Transverse colon (tissue), 4 donors: ENCODE data around the gene AGO4. TPM values are rescaled to one million over a fixed set of nuclear protein-coding genes. Genes with fewer than 3 reads are reported as not detected.
A peak's percentile ranks its signal among the peaks of the same experiment; 100 is the strongest.
"Not testable (repeated sequence)": the region's sequence is repeated elsewhere in the genome, so short reads cannot be mapped to it uniquely, and the experiment has no call there.

Experiments used
- DNase-seq: peaks from one replicate; pipeline ENCODE4 v3.0.0-alpha.2; 2019
- H3K27ac ChIP-seq, 4 donors: fragments of 200-600 bp; sonication (generic); 2 replicates each; pipeline ENCODE4 v1.5.1; 2016 to 2018; ENCODE audit warnings: inconsistent platforms in 4 of 4
- H3K27me3 ChIP-seq: fragments of 200-600 bp; sonication (generic); 2 replicates; pipeline ENCODE4 v1.5.1; 2017; ENCODE audit warnings: inconsistent platforms
- H3K36me3 ChIP-seq, 4 donors: fragments of 200-600 bp; sonication (generic); 2 replicates each; pipeline ENCODE4 v1.5.1; 2017 to 2019; ENCODE audit warnings: inconsistent platforms in 4 of 4
- H3K4me1 ChIP-seq, 4 donors: fragments of 200-600 bp; sonication (generic); 2 replicates each; pipeline ENCODE4 v1.5.1; 2017 to 2020; ENCODE audit warnings: inconsistent platforms in 4 of 4
- H3K4me3 ChIP-seq, 4 donors: fragments of 200-600 bp; sonication (generic); 1 replicate in 1 of 4; 2 replicates in 3 of 4; pipeline versions ENCODE4 v1.5.1 to v1.6.1; 2017 to 2019; ENCODE audit warnings: inconsistent platforms in 4 of 4
- H3K9me3 ChIP-seq, 2 donors: fragments of 200-600 bp; sonication (generic); 2 replicates each; pipeline ENCODE4 v1.5.1; 2017 to 2019; ENCODE audit warnings: inconsistent platforms in 2 of 2
- CTCF ChIP-seq, 5 experiments: fragments of 200-600 bp in 3 of 5; fragments of 450-650 bp in 2 of 5; sonication (generic) in 3 of 5; IDR thresholded peaks; 1 replicate in 2 of 5; 2 replicates in 3 of 5; pipeline ENCODE4 v1.5.1; 2016 to 2017; ENCODE audit warnings: antibody characterized with exemption in 5 of 5, inconsistent platforms in 3 of 5, mild to moderate bottlenecking in 2 of 5, moderate library complexity in 1 of 5
- EP300 ChIP-seq: sonication (generic); formaldehyde crosslinking; IDR thresholded peaks from one replicate; pipeline ENCODE4 v1.6.1; 2017; ENCODE audit warnings: antibody characterized with exemption, low read depth
- POLR2A ChIP-seq: fragments of 450-650 bp; IDR thresholded peaks from one replicate; pipeline ENCODE4 v1.6.1; 2016; ENCODE audit warnings: antibody characterized with exemption, mild to moderate bottlenecking, moderate library complexity
- POLR2AphosphoS5 ChIP-seq, 3 donors: sonication (generic); formaldehyde crosslinking; IDR thresholded peaks; one replicate each; pipeline ENCODE4 v1.6.1; 2016; ENCODE audit warnings: antibody characterized with exemption in 3 of 3
- WGBS, 2 donors: methylation state at CpG; one replicate each; pipeline ENCODE4 v1.1.5; 2018; ENCODE audit warnings: low coverage in 1 of 2; 5-methylcytosine and 5-hydroxymethylcytosine counted together
- in situ Hi-C, 4 donors: fragments of 200-750 bp; cut with MboI; loops; one replicate each; pipeline versions ENCODE4 v1.15.0 to v1.15.1; 2017; ENCODE audit warnings: low sequenced_read_pairs in 3 of 4, low pct_ligation_motif_present in 1 of 4, low pct_unique_long_range_greater_than_20kb in 1 of 4
- intact Hi-C: fragments of 100-400 bp; cut with DNase I; formaldehyde crosslinking; loops from one replicate; pipeline ENCODE4 v1.15.1; 2023; ENCODE audit warnings: low total_unique reads
- total RNA-seq, 4 donors: library from RNA; depleted of rRNA; stranded (reverse); fragments of >200 nt; gene quantifications; one replicate each; pipeline ENCODE4 v1.1.0, GENCODE V29; 2016

Gene AGO4
- total RNA-seq, 4 donors from 2014 or later, result 6.4 to 21.3 (median 16.8) TPM

DNA sequence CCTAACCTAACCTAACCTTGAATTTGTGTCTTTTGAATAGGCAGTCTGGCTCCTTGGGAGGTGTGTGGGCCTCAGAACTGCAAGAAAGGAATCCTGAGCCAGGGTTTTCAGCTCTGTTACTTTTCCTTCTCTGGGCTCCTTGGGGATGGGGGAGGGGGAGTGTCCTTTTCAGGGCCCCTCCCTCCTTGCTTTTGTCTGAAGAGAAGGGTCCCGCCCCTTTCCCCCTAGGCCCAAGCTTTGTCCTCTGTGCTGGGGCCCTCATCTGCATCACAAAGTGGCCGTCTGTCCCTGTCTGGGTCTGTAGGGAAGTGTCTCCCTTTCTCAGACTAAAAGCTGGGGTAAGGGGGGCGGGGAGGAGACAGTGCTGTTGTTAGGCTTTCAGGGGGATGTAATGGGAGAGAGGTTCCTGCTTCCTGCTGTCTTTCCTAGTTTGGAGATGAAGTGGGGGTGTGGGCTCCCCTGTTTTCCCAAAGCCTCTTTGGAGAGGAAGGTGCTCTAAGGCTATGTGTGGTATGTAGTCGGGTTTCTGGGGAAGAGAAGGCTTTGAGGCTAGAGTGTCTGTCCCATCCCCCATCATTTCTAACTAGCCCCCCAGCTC lies 78.2 kb downstream of the AGO4 start:
- intact Hi-C loops, result no loop called here
- in situ Hi-C loops, result no loop called here

GRCh38 chr1:35886577-35887431 lies 79.0 kb downstream of the AGO4 start:
- WGBS, 2 donors, result 22% methylated on average over 3 of the region's 3 CpGs; no CpG with 5 or more reads in 1 of the 2 donors
- H3K27me3 ChIP-seq, result no peaks in the 10 kb centered on the region
- peaks cover 15 to 47% (median 29%) of the 10 kb centered on the region in 4 donors for H3K4me1 ChIP-seq
- TF ChIP-seq POLR2A, result no peak
- TF ChIP-seq POLR2AphosphoS5 (IDR thresholded peaks at IDR 0.05), result no peak
- TF ChIP-seq EP300, result no peak
- no peak for DNase-seq
- peak overlapping the region; percentile 15 to 51 (median 24) for H3K27ac ChIP-seq
- peaks cover 0 to 20% (median 8%) of the 10 kb centered on the region in 4 donors for H3K36me3 ChIP-seq
- in situ Hi-C loops, result no loop called here
- no peak overlapping the region for H3K4me3 ChIP-seq
- intact Hi-C loops, result no loop called here
- no peaks in the 10 kb centered on the region for H3K9me3 ChIP-seq

More for the DNA sequence above, 78.2 kb downstream of the AGO4 start:
- Histone ChIP-seq H3K36me3 (peaks cover 0 to 20% (median 6%) of the 10 kb centered on the region in 4 donors), H3K27me3 (no peaks in the 10 kb centered on the region), H3K4me1 (peaks cover 15 to 47% (median 29%) of the 10 kb centered on the region in 4 donors), H3K4me3 (no peak overlapping the region), H3K27ac (peak overlapping the region in 3 of 4 donors; percentile 17 to 51 (median 24)), H3K9me3 (no peaks in the 10 kb centered on the region)
- TF ChIP-seq POLR2AphosphoS5 (IDR thresholded peaks at IDR 0.05), result no peak
- no peak for TF ChIP-seq EP300
- TF ChIP-seq POLR2A, result no peak
- no peak for TF ChIP-seq CTCF (IDR thresholded peaks at IDR 0.05)
- WGBS, 2 donors, result 58 to 100% methylated on average over 1 to 4 of the region's 4 CpGs
- DNase-seq, result no peak

DNA sequence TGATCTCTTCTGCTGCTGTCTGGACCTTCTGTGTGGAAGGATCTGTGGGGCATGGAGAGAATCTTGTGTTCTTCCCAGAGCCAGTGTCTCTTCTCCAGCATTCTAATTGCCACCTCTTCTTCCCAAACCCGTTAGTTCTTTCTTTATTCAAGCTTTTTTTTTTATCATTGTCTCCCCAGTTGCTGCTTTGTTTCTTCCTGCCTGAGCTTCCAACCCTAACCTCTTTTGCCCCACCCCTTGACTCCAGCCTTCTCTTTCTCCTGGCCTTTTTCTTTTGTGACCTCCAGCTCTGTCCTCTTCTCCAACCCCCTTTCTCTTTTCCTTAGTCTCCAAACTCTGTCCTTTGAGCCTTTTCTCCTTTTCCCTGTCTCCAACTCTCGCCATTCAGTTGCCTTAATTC lies 79.7 kb downstream of the AGO4 start:
- no peaks in the 10 kb centered on the region for H3K9me3 ChIP-seq
- H3K27ac ChIP-seq, result peak overlapping the region in 3 of 4 donors; percentile 15 to 51 (median 30)
- H3K4me3 ChIP-seq, result no peak overlapping the region
- peaks cover 0 to 20% (median 9%) of the 10 kb centered on the region in 4 donors for H3K36me3 ChIP-seq
- peaks cover 15 to 47% (median 29%) of the 10 kb centered on the region in 4 donors for H3K4me1 ChIP-seq
- TF ChIP-seq POLR2A (no peak), POLR2AphosphoS5 (IDR thresholded peaks at IDR 0.05) (no peak), EP300 (no peak), CTCF (IDR thresholded peaks at IDR 0.05) (no peak)
- in situ Hi-C loops, result no loop called here
- no peak for DNase-seq
- intact Hi-C loops, result no loop called here
- 68 to 69% methylated on average over 2 of the region's 2 CpGs for WGBS, 2 donors
- H3K27me3 ChIP-seq, result no peaks in the 10 kb centered on the region

- WGBS, 2 donors, result 61 to 86% methylated on average over 1 to 11 of the region's 11 CpGs
- peak; percentile 13 for DNase-seq
- intact Hi-C loops, result no loop called here
Observed at GRCh38 chr1:35888255-35888654, 80.4 kb downstream of the AGO4 start.

GRCh38 chr1:35888981-35889380 lies 81.2 kb downstream of the AGO4 start:
- H3K27ac ChIP-seq, H3K4me3 ChIP-seq, H3K27me3 ChIP-seq, intact Hi-C loops, DNase-seq, H3K9me3 ChIP-seq, in situ Hi-C loops: not testable (repeated sequence)
- H3K36me3 ChIP-seq, result peaks cover 0 to 29% (median 14%) of the 10 kb centered on the region in 4 donors
- peaks cover 15 to 42% (median 26%) of the 10 kb centered on the region in 4 donors for H3K4me1 ChIP-seq
- WGBS, 2 donors, result 38 to 82% methylated on average over 1 to 3 of the region's 3 CpGs

More at GRCh38 chr1:35888255-35888654, 80.4 kb downstream of the AGO4 start:
- in situ Hi-C loops, result no loop called here
- Histone ChIP-seq H3K4me1 (peaks cover 15 to 43% (median 27%) of the 10 kb centered on the region in 4 donors), H3K36me3 (peaks cover 0 to 27% (median 12%) of the 10 kb centered on the region in 4 donors), H3K27me3 (no peaks in the 10 kb centered on the region), H3K27ac (peak overlapping the region in 2 of 4 donors; percentile 15 to 24), H3K9me3 (no peaks in the 10 kb centered on the region), H3K4me3 (no peak overlapping the region)
- TF ChIP-seq POLR2A, result no peak
- TF ChIP-seq CTCF (IDR thresholded peaks at IDR 0.05), result no peak
- no peak for TF ChIP-seq POLR2AphosphoS5 (IDR thresholded peaks at IDR 0.05)
- no peak for TF ChIP-seq EP300
